AG08396 (cell line): Measurements from ENCODE around the gene PRKAG2.
A peak's percentile ranks its signal among the peaks of the same experiment; 100 is the strongest.

ENCODE experiments used
- DNase-seq: peaks from one replicate; pipeline ENCODE4 v3.0.0; 2012; ENCODE audit warnings: low spot score, mixed read lengths

Gene PRKAG2

DNA sequence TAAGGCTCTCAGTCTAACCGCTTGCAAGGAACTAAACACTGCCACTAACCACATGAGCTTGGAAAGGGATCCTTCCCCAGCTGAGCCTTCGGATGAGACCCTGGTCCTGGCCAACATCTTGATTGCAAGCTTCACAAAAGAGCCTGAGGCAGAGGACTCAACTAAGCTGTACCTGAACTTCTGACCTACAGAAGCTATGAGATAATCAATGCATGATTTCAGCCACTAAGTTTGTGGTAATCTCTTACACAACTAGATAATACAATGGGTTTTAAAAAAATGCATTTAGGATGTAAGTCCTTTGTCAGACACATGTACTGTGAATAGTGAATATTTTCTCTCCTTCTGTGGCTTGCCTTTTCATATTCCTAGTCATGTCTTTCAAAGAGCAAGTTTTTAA lies 231.6 kb downstream of the PRKAG2 start:
- no peak for DNase-seq

GRCh38 chr7:151644554-151644953 lies 232.4 kb downstream of the PRKAG2 start:
- DNase-seq: no peak

DNA sequence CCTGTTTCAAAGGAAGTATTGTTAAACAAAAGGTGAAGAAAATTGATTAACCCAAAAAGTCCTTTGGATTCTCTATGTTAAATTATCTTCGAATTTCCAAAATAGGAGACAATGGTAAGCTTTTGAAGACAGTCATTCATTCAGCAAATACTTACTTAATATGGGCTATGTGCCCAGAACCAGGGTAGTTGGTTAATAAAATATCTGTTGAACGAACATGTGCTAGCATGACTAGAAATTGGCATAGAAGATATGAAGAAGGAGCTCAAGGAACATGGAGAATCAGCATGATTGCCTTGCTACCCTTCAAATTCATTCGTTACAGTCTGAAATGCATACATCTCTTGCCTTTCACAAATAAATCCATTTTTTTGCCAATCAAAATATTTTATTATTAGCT lies 234.2 kb downstream of the PRKAG2 start:
- no peak for DNase-seq

DNA sequence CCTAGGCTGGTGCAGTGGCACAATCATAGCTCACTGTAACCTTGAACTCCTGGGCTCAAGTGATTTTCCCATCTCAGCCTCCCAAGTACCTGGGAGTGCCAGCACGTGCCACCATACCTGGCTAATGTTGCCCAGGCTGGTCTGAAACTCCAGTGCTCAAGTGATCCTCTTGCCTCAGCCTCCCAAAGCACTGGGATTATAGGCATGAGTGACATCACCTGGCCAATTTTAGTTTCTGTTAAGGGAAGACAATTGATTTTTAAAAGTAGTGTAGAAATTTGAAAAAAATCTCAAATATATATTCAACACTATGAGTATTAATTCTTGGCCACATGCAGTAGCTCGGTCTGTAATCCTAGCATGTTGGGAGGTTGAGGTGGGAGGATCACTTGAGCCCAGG lies 235.3 kb downstream of the PRKAG2 start:
- no peak for DNase-seq

DNA sequence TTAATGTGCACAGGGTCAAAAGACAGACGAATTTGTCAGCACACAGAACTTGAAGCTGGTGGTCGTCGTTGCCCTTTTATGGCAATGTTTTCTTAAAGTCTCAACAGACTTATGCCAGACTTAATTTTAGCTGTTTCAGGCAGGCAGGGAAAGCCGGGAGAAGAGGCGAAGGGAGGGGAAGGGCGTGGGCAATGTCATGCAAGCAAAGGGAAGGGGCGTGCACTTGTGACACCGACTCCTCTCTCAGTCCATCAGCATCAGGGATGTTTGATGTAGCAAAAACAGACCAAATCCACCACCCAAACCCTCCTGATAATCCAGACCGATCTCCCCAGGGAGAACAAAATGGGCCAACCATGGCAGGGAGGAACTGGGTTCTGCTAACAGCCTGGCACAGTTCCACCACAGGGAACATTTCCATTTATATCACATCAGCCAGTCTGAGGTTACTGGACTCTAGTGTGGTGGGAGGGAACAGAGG lies 239.1 kb downstream of the PRKAG2 start:
- DNase-seq: no peak

- DNase-seq: no peak
These were observed 242.3 kb downstream of the PRKAG2 start for GRCh38 chr7:151634643-151635042.

DNA sequence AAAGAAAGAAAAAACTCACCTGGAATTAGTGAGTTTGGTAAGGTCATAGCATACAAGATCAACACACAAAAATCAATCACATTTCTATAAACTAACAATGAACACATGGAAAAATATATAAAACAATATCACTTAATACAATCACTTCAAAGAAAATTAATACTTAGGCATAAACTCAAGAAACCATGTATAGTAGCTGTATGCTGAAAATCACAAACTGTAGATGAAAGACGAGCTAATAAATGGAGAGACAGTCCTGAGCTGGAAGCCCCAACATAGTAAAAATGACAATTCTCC lies 243.5 kb downstream of the PRKAG2 start:
- DNase-seq: no peak

GRCh38 chr7:151632750-151633515 lies 244.0 kb downstream of the PRKAG2 start:
- no peak for DNase-seq

- DNase-seq: peak; percentile 90
These were observed 244.8 kb downstream of the PRKAG2 start for GRCh38 chr7:151631953-151632749.

- no peak for DNase-seq
These were observed 245.4 kb downstream of the PRKAG2 start for GRCh38 chr7:151631570-151631952.

- DNase-seq: no peak
These were observed 245.9 kb downstream of the PRKAG2 start for GRCh38 chr7:151630851-151631569.

DNA sequence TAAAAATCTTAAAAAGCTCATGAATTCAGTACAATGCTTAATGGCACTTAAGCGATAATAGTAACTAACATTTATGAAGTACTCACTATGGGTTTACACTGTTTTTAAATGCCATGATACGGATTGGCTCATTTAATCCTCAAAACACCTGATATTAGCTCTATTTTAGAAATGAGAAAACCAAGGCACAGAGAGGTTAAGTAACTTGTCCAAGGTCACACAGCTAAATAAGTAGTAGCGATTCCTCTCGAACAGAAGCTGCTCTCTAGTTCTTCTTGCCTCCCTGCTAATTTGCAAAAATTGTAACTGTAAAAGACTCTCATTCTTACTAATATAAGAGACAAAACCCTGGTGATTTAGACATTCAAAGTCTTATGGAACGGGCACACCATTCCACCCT lies 246.6 kb downstream of the PRKAG2 start:
- no peak for DNase-seq

- DNase-seq: no peak
These were observed 247.1 kb downstream of the PRKAG2 start for GRCh38 chr7:151629713-151630272.

- no peak for DNase-seq
These were observed 247.9 kb downstream of the PRKAG2 start for GRCh38 chr7:151628846-151629604.

GRCh38 chr7:151626422-151627115 lies 250.3 kb downstream of the PRKAG2 start:
- no peak for DNase-seq

DNA sequence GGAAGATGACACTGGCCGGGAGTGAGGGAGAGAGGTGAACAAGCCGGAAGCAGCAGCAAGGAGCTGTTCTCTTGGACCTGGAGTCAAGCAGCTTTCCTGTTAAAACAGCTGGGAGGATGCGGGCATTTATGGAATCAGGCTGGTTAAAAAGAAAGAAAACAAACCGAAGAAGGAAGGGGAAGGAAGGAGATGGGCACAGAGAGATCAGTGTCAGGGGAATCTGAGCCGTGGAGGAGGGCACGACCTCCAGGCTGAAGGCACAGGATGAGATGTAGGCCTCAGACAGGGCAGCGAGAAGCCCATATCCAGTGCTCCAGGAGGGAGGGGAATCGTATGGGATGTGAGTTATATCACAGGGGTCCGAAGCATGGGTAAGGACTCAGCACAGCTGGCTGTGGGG lies 251.3 kb downstream of the PRKAG2 start:
- DNase-seq: no peak

- DNase-seq: no peak
These were observed 252.5 kb downstream of the PRKAG2 start for GRCh38 chr7:151624246-151624928.

GRCh38 chr7:151623766-151624165 lies 253.1 kb downstream of the PRKAG2 start:
- no peak for DNase-seq

GRCh38 chr7:151621961-151622360 lies 255.0 kb downstream of the PRKAG2 start:
- no peak for DNase-seq

- DNase-seq: no peak
These were observed 260.3 kb downstream of the PRKAG2 start for GRCh38 chr7:151616443-151617213.
